ENCODE data around the gene FOXA3.

Gene FOXA3

GRCh38 chr19:45897261-45897812 lies 33.2 kb downstream of the FOXA3 start:
- DNase-seq = no peak

GRCh38 chr19:45899253-45899652 lies 35.1 kb downstream of the FOXA3 start:
- no peak for DNase-seq

- DNase-seq = no peak
Measured at GRCh38 chr19:45899919-45900589, 35.9 kb downstream of the FOXA3 start.

GRCh38 chr19:45900738-45901431 lies 36.8 kb downstream of the FOXA3 start:
- no peak for DNase-seq

GRCh38 chr19:45901432-45901911 lies 37.3 kb downstream of the FOXA3 start:
- peak; percentile 74 for DNase-seq

GRCh38 chr19:45901912-45902650 lies 38.0 kb downstream of the FOXA3 start, which contains the start of gene MYPOP:
TSS of gene MYPOP (minus strand) at chr19:45902613. CDS start at chr19:45901773, 840 bp downstream.
- DNase-seq = no peak

- peak; percentile 100 for DNase-seq
Measured at GRCh38 chr19:45902651-45903625, 38.8 kb downstream of the FOXA3 start.

- no peak for DNase-seq
Measured at GRCh38 chr19:45905011-45905410, 40.9 kb downstream of the FOXA3 start.

GRCh38 chr19:45906221-45906620 lies 42.1 kb downstream of the FOXA3 start:
- DNase-seq = no peak

- DNase-seq = no peak
Measured at GRCh38 chr19:45908956-45909355, 44.8 kb downstream of the FOXA3 start.

GRCh38 chr19:45911291-45911690 lies 47.2 kb downstream of the FOXA3 start:
- no peak for DNase-seq

GRCh38 chr19:45913874-45914830 lies 50.0 kb downstream of the FOXA3 start, which contains the start of gene NANOS2:
TSS of gene NANOS2 (minus strand) at chr19:45914778. CDS start at chr19:45914693, 85 bp downstream.
- no peak for DNase-seq

GRCh38 chr19:45917421-45918091 lies 53.4 kb downstream of the FOXA3 start:
- no peak for DNase-seq

GRCh38 chr19:45918721-45919120 lies 54.6 kb downstream of the FOXA3 start:
- no peak for DNase-seq

GRCh38 chr19:45919678-45920077 lies 55.6 kb downstream of the FOXA3 start:
- DNase-seq = no peak

GRCh38 chr19:45920458-45920857 lies 56.3 kb downstream of the FOXA3 start:
- no peak for DNase-seq

GRCh38 chr19:45922281-45922680 lies 58.2 kb downstream of the FOXA3 start:
- no peak for DNase-seq
